ENCODE results near the gene MC3R.

MC3R gene

GRCh38 chr20:56207656-56208055 is 40.9 kb upstream of the MC3R start:
- Histone ChIP-seq H3K4me1 (no peaks in the 10 kb centered on the region), H3K36me3 (no peaks in the 10 kb centered on the region), H3K27me3 (no peaks in the 10 kb centered on the region), H3K27ac (no peak overlapping the region), H3K9me3 (no peaks in the 10 kb centered on the region), H3K4me3 (no peak overlapping the region)
- intact Hi-C loops (cut with DNase I; ENCODE audit: low total_unique reads): no loop called here
- TF ChIP-seq, protein P1, sequence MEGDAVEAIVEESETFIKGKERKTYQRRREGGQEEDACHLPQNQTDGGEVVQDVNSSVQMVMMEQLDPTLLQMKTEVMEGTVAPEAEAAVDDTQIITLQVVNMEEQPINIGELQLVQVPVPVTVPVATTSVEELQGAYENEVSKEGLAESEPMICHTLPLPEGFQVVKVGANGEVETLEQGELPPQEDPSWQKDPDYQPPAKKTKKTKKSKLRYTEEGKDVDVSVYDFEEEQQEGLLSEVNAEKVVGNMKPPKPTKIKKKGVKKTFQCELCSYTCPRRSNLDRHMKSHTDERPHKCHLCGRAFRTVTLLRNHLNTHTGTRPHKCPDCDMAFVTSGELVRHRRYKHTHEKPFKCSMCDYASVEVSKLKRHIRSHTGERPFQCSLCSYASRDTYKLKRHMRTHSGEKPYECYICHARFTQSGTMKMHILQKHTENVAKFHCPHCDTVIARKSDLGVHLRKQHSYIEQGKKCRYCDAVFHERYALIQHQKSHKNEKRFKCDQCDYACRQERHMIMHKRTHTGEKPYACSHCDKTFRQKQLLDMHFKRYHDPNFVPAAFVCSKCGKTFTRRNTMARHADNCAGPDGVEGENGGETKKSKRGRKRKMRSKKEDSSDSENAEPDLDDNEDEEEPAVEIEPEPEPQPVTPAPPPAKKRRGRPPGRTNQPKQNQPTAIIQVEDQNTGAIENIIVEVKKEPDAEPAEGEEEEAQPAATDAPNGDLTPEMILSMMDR (IDR thresholded peaks at IDR 0.05): no peak
- no peak for DNase-seq

DNA sequence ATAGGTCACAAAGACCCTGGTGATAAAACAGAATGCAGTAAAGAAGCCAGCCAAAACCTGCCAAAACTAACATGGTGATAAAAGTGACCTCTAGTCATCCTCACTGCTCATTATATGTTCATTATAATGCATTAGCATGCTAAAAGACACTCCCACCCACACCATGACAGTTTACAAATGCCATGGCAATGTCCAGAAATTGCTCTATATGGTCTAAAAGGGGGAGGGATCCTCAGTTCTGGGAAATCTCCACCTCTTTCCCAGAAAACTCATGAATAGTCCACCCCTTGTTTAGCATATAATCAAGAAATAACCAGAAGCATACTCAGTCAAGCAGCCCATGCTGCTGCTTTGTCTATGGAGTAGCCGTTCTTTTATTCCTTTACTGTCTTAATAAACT is 40.4 kb upstream of the MC3R start:
- H3K4me3 ChIP-seq: no peak overlapping the region
- no peak for DNase-seq
- no peaks in the 10 kb centered on the region for H3K4me1 ChIP-seq
- intact Hi-C loops (cut with DNase I; ENCODE audit: low total_unique reads): no loop called here
- H3K36me3 ChIP-seq: no peaks in the 10 kb centered on the region
- no peaks in the 10 kb centered on the region for H3K27me3 ChIP-seq
- no peaks in the 10 kb centered on the region for H3K9me3 ChIP-seq
- TF ChIP-seq, protein P1 (IDR thresholded peaks at IDR 0.05): no peak
- no peak overlapping the region for H3K27ac ChIP-seq

GRCh38 chr20:56211051-56211450 is 37.5 kb upstream of the MC3R start:
- no peaks in the 10 kb centered on the region for H3K4me1 ChIP-seq
- TF ChIP-seq, protein P1 (IDR thresholded peaks at IDR 0.05): no peak
- no peak overlapping the region for H3K4me3 ChIP-seq
- no peak overlapping the region for H3K27ac ChIP-seq
- DNase-seq: no peak
- no peaks in the 10 kb centered on the region for H3K9me3 ChIP-seq
- H3K27me3 ChIP-seq: no peaks in the 10 kb centered on the region
- intact Hi-C loops (cut with DNase I; ENCODE audit: low total_unique reads): no loop called here
- no peaks in the 10 kb centered on the region for H3K36me3 ChIP-seq

GRCh38 chr20:56212091-56212490 is 36.4 kb upstream of the MC3R start:
- H3K9me3 ChIP-seq: no peaks in the 10 kb centered on the region
- H3K36me3 ChIP-seq: no peaks in the 10 kb centered on the region
- no peak overlapping the region for H3K27ac ChIP-seq
- H3K4me3 ChIP-seq: no peak overlapping the region
- TF ChIP-seq, protein P1 (IDR thresholded peaks at IDR 0.05): no peak
- intact Hi-C loops (cut with DNase I; ENCODE audit: low total_unique reads): no loop called here
- no peak for DNase-seq
- no peaks in the 10 kb centered on the region for H3K4me1 ChIP-seq
- H3K27me3 ChIP-seq: no peaks in the 10 kb centered on the region

DNA sequence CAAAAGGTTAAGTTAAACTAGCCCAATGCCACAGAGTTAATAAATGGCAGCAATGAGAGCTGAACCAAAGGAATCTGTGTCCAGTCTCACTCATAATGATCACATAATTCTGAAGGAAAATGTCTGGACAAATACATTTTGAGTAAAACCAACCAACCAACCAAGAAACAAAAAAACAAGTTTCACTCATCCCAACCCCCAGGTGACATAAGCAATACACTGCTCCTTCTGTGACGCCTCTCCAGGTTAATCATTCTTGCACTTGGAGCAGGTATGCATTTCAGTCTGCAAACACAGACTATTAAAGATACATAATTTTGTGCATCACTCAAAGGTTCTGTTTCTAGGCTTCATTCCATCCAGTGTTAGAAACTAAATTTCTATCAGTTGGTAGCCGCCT is 35.2 kb upstream of the MC3R start:
- H3K4me1 ChIP-seq: no peaks in the 10 kb centered on the region
- no peak for DNase-seq
- intact Hi-C loops (cut with DNase I; ENCODE audit: low total_unique reads): no loop called here
- H3K36me3 ChIP-seq: no peaks in the 10 kb centered on the region
- no peaks in the 10 kb centered on the region for H3K9me3 ChIP-seq
- H3K27ac ChIP-seq: no peak overlapping the region
- no peaks in the 10 kb centered on the region for H3K27me3 ChIP-seq
- TF ChIP-seq, protein P1 (IDR thresholded peaks at IDR 0.05): no peak
- no peak overlapping the region for H3K4me3 ChIP-seq

GRCh38 chr20:56215115-56215514 is 33.4 kb upstream of the MC3R start:
- H3K9me3 ChIP-seq: no peaks in the 10 kb centered on the region
- H3K4me1 ChIP-seq: no peaks in the 10 kb centered on the region
- no peak for DNase-seq
- no peaks in the 10 kb centered on the region for H3K36me3 ChIP-seq
- no peaks in the 10 kb centered on the region for H3K27me3 ChIP-seq
- no peak overlapping the region for H3K4me3 ChIP-seq
- no peak overlapping the region for H3K27ac ChIP-seq
- TF ChIP-seq, protein P1 (IDR thresholded peaks at IDR 0.05): no peak
- intact Hi-C loops (cut with DNase I; ENCODE audit: low total_unique reads): no loop called here

All from tibial artery (tissue), 4 donors.